PC-9 (cell line): Measurements from ENCODE around the gene ELF3. TPM values are rescaled to one million over a fixed set of nuclear protein-coding genes. Genes with fewer than 3 reads are reported as not detected.
A peak's percentile ranks its signal among the peaks of the same experiment; 100 is the strongest.

ENCODE experiments used
- BruUV-seq: library from RNA; stranded (reverse); fragments of 400-500 nt; replicated peaks from 2 replicates; lab custom pipeline; 2021; lab: Mats Ljungman, UMichigan
- CTCF ChIA-PET: fragments of 300-600 bp; sonication (Branson Sonifier 250); formaldehyde crosslinking; loops from one replicate; lab custom pipeline; 2022; ENCODE audit warnings: antibody characterized with exemption; lab: Charles Lee
- POLR2A ChIA-PET: fragments of 300-600 bp; sonication (Branson Sonifier 250); formaldehyde crosslinking; loops from one replicate; lab custom pipeline; 2022; ENCODE audit warnings: antibody characterized with exemption; ENCODE audit not compliant: unreplicated experiment; lab: Charles Lee
- DNase-seq, 2 experiments: peaks; one replicate each; pipeline versions ENCODE4 v3.0.0 to v3.0.0-alpha.2; 2015 to 2022; ENCODE audit warnings: mixed read lengths in 1 of 2
- H2AFZ ChIP-seq: fragments of 200-600 bp; sonication (generic); 2 replicates; pipeline ENCODE4 v1.8.1; 2017; ENCODE audit warnings: antibody characterized with exemption
- H3F3A ChIP-seq: fragments of 200-600 bp; sonication (generic); 2 replicates; pipeline ENCODE4 v1.8.1; 2017; ENCODE audit warnings: antibody characterized with exemption, mild to moderate bottlenecking, low read depth; ENCODE audit not compliant: insufficient read depth
- H3K27ac ChIP-seq: fragments of 200-600 bp; sonication (generic); 2 replicates; pipeline ENCODE4 v1.6.1; 2016; ENCODE audit warnings: mixed run types
- H3K27me3 ChIP-seq: fragments of 200-600 bp; sonication (generic); 2 replicates; pipeline ENCODE4 v1.6.1; 2016; ENCODE audit warnings: low read depth, mixed run types; ENCODE audit not compliant: insufficient read depth
- H3K36me3 ChIP-seq: fragments of 200-600 bp; sonication (generic); 2 replicates; pipeline ENCODE4 v1.6.1; 2016; ENCODE audit warnings: low read depth, mixed run types
- H3K4me1 ChIP-seq: fragments of 200-600 bp; sonication (generic); replicated peaks from 2 replicates; pipeline ENCODE4 v1.6.1; 2016; ENCODE audit warnings: mixed run types; ENCODE audit not compliant: insufficient read depth
- H3K4me2 ChIP-seq: fragments of 200-600 bp; sonication (generic); 2 replicates; pipeline ENCODE4 v1.6.1; 2017; ENCODE audit warnings: mixed run types
- H3K4me3 ChIP-seq: fragments of 200-600 bp; sonication (generic); 2 replicates; pipeline ENCODE4 v1.6.1; 2016; ENCODE audit warnings: mixed run types
- H3K79me2 ChIP-seq: fragments of 200-600 bp; sonication (generic); 2 replicates; pipeline ENCODE4 v1.6.1; 2017; ENCODE audit warnings: low read depth, mixed run types
- H3K9me2 ChIP-seq: fragments of 200-600 bp; sonication (generic); 2 replicates; pipeline ENCODE4 v1.8.1; 2017; ENCODE audit warnings: mild to moderate bottlenecking; ENCODE audit not compliant: insufficient read depth
- H3K9me3 ChIP-seq: fragments of 200-600 bp; sonication (generic); 2 replicates; pipeline ENCODE4 v1.8.1; 2016; ENCODE audit warnings: low read depth; ENCODE audit not compliant: insufficient read depth
- H4K20me1 ChIP-seq: fragments of 200-600 bp; sonication (generic); 2 replicates; pipeline ENCODE4 v1.8.1; 2017; ENCODE audit not compliant: insufficient read depth
- EZH2 ChIP-seq: fragments of 200-600 bp; sonication (generic); IDR thresholded peaks from 2 replicates; pipeline ENCODE4 v1.8.0; 2017; ENCODE audit warnings: antibody characterized with exemption, low read depth
- intact Hi-C: fragments of 100-400 bp; cut with micrococcal nuclease; formaldehyde crosslinking; loops from one replicate; pipeline ENCODE4 v1.10.0; 2022; ENCODE audit not compliant: unreplicated experiment
- total RNA-seq: library from RNA; stranded (reverse); gene quantifications from 2 replicates; pipeline ENCODE4 v1.2.3, GENCODE V29; 2021
- TF ChIP-seq, protein P1 (sequence below): fragments of 200-600 bp; sonication (generic); conservative IDR thresholded peaks from 2 replicates; pipeline ENCODE4 v1.6.1; 2017; ENCODE audit warnings: mixed run types, antibody characterized with exemption, mild to moderate bottlenecking, moderate library complexity

ELF3 gene
- total RNA-seq, 1 experiment from 2014 or later: 295 TPM

DNA sequence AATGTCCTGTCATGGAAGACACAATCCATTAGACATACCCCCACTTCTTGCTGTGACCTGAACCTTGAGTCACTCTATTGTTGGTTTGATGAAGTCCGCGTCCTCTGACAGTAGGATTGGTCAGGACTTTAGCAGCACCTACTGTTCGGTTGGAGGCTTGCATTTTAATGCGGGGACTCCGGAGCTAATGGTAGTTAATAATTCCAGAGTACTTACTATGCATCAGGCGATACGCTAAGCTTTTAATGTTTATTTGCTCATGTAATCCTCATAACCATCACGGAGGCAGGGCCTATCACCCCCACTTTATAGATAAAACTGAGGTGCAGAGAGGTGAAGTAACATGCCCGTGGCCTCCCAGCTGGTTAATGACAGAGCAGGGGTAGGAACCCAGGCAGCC is 7.9 kb upstream of the ELF3 start:
- Histone ChIP-seq H3K4me3 (no peak overlapping the region), H3F3A (peaks cover 37% of the 10 kb centered on the region), H3K4me2 (no peak overlapping the region), H2AFZ (no peak overlapping the region), H3K27ac (no peak overlapping the region), H3K9me3 (no peaks in the 10 kb centered on the region), H3K4me1 (peaks cover 24% of the 10 kb centered on the region), H3K9me2 (no peaks in the 10 kb centered on the region), H3K36me3 (peaks cover 35% of the 10 kb centered on the region; the same call in 1 of the 2 replicates), H3K79me2 (peaks cover 12% of the 10 kb centered on the region), H3K27me3 (no peaks in the 10 kb centered on the region), H4K20me1 (no peaks in the 10 kb centered on the region)
- no peak for DNase-seq
- no peak for TF ChIP-seq EZH2
- TF ChIP-seq, protein P1, sequence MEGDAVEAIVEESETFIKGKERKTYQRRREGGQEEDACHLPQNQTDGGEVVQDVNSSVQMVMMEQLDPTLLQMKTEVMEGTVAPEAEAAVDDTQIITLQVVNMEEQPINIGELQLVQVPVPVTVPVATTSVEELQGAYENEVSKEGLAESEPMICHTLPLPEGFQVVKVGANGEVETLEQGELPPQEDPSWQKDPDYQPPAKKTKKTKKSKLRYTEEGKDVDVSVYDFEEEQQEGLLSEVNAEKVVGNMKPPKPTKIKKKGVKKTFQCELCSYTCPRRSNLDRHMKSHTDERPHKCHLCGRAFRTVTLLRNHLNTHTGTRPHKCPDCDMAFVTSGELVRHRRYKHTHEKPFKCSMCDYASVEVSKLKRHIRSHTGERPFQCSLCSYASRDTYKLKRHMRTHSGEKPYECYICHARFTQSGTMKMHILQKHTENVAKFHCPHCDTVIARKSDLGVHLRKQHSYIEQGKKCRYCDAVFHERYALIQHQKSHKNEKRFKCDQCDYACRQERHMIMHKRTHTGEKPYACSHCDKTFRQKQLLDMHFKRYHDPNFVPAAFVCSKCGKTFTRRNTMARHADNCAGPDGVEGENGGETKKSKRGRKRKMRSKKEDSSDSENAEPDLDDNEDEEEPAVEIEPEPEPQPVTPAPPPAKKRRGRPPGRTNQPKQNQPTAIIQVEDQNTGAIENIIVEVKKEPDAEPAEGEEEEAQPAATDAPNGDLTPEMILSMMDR: no peak
- BruUV-seq: no TSS peak
- ChIA-PET CTCF (interaction anchor here (2.0 kb wide), 1 partner anchor 116 kb away, joined by 5 read pairs; no protein-coding TSS in a partner anchor), POLR2A (no interaction called here)
- intact Hi-C loops: no loop called here

DNA sequence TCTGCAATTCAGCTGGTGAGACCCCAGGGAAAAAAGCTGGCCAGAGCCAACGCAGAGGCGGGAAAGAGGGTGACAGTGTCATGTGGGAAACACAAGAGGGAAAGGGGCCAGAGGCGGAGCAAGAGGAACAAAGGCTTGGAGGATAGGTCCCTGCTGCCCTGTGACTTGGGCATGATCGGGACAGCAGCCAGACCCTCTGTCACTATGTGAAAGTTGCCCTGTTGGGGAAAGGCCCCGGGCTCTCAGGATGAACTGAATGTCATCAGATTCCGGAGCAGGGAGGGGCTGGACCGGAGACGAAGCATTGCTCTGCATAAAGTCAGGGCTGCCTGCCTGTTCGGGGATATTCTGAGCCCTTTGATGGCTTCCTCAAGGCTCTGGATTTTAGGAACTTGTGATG is 5.7 kb upstream of the ELF3 start:
- peaks cover 44% of the 10 kb centered on the region for H3F3A ChIP-seq
- no peaks in the 10 kb centered on the region for H3K27me3 ChIP-seq
- H2AFZ ChIP-seq: no peak overlapping the region
- peaks cover 29% of the 10 kb centered on the region; the same call in 1 of the 2 replicates for H3K36me3 ChIP-seq
- no peak for DNase-seq
- no peaks in the 10 kb centered on the region for H3K9me3 ChIP-seq
- no peak overlapping the region for H3K4me2 ChIP-seq
- ChIA-PET CTCF (interaction anchor here (0.5 kb wide), 1 partner anchor 25 kb away, joined by 3 read pairs; no protein-coding TSS in a partner anchor), POLR2A (no interaction called here)
- no peak overlapping the region for H3K4me3 ChIP-seq
- no peak overlapping the region for H3K27ac ChIP-seq
- TF ChIP-seq, protein P1: no peak
- TF ChIP-seq EZH2: no peak
- no TSS peak for BruUV-seq
- H3K9me2 ChIP-seq: no peaks in the 10 kb centered on the region
- peaks cover 43% of the 10 kb centered on the region for H3K4me1 ChIP-seq
- H4K20me1 ChIP-seq: no peaks in the 10 kb centered on the region
- H3K79me2 ChIP-seq: peaks cover 25% of the 10 kb centered on the region
- intact Hi-C loops: no loop called here

DNA sequence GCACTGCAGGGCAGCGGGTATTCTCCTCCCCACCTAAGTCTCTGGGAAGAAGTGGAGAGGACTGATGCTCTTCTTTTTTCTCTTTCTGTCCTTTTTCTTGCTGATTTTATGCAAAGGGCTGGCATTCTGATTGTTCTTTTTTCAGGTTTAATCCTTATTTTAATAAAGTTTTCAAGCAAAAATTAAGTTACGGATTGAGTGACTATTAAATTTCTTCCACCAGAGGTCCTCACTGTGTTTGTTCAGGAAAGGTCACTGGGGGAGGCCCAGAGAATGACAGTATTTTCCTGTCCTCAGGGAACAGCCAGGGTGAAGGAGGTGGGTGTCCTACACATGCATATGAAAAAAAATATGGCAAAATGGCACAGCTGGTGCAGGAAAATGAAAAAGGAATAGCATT is 4.4 kb upstream of the ELF3 start:
- Histone ChIP-seq H3K9me3 (no peaks in the 10 kb centered on the region), H4K20me1 (peaks cover 4% of the 10 kb centered on the region), H3K79me2 (peaks cover 30% of the 10 kb centered on the region), H3K4me2 (no peak overlapping the region), H3K27ac (peak overlapping the region; percentile 97; the same call in 1 of the 2 replicates), H3K4me3 (no peak overlapping the region), H3K4me1 (peaks cover 47% of the 10 kb centered on the region), H3F3A (peaks cover 53% of the 10 kb centered on the region), H3K9me2 (no peaks in the 10 kb centered on the region), H2AFZ (no peak overlapping the region), H3K36me3 (peaks cover 20% of the 10 kb centered on the region; the same call in 1 of the 2 replicates), H3K27me3 (no peaks in the 10 kb centered on the region)
- BruUV-seq: no TSS peak
- TF ChIP-seq, protein P1: peak; percentile 70
- TF ChIP-seq EZH2: no peak
- CTCF ChIA-PET: interaction anchor here (0.6 kb wide), 2 partner anchors 129 to 177 kb away, joined by 3 to 6 read pairs; partner anchors contain the start of gene IPO9
- POLR2A ChIA-PET: no interaction called here
- DNase-seq: no peak
- intact Hi-C loops: no loop called here
